Neuronal stem cell (in vitro differentiated cells): ENCODE data around the gene EIF3L.

Experiments used
- DNase-seq: peaks from one replicate; pipeline ENCODE4 v3.0.0-alpha.2; 2013; ENCODE audit warnings: low spot score
- H2AFZ ChIP-seq: one replicate; pipeline ENCODE4 v1.6.1; 2013; ENCODE audit warnings: mild to moderate bottlenecking, low read length, inconsistent platforms
- H2AK5ac ChIP-seq: 2 replicates; pipeline ENCODE4 v1.6.1; 2013; ENCODE audit warnings: low read depth, mild to moderate bottlenecking, inconsistent platforms, low read length, moderate library complexity, mixed read lengths
- H2BK120ac ChIP-seq: 2 replicates; pipeline ENCODE4 v1.6.1; 2013; ENCODE audit warnings: low read depth, mild to moderate bottlenecking, inconsistent platforms, low read length, moderate library complexity, mixed read lengths
- H2BK12ac ChIP-seq: one replicate; pipeline ENCODE4 v1.6.1; 2013; ENCODE audit warnings: low read length, inconsistent platforms
- H2BK15ac ChIP-seq: 2 replicates; pipeline ENCODE4 v1.6.1; 2013; ENCODE audit warnings: mild to moderate bottlenecking, low read length, inconsistent platforms, mixed read lengths
- H2BK5ac ChIP-seq: one replicate; pipeline ENCODE4 v1.6.1; 2013; ENCODE audit warnings: inconsistent platforms, mild to moderate bottlenecking, low read length, moderate library complexity
- H3K14ac ChIP-seq: one replicate; pipeline ENCODE4 v1.6.1; 2013; ENCODE audit warnings: low read length, inconsistent platforms
- H3K18ac ChIP-seq: 2 replicates; pipeline ENCODE4 v1.6.1; 2013; ENCODE audit warnings: low read length, inconsistent platforms
- H3K23ac ChIP-seq: 2 replicates; pipeline ENCODE4 v1.6.1; 2013; ENCODE audit warnings: low read depth, mild to moderate bottlenecking, mixed read lengths, low read length, inconsistent platforms; ENCODE audit not compliant: poor library complexity
- H3K27ac ChIP-seq: replicated peaks from 3 replicates; pipeline ENCODE4 v1.5.1; 2013; ENCODE audit warnings: low read length, inconsistent platforms
- H3K27me3 ChIP-seq, 3 experiments: 2 replicates each; pipeline ENCODE4 v1.6.1; 2013; ENCODE audit warnings: low read length in 3 of 3, mild to moderate bottlenecking in 2 of 3, inconsistent platforms in 1 of 3, low read depth in 1 of 3, mixed read lengths in 1 of 3, moderate library complexity in 1 of 3; ENCODE audit not compliant: control insufficient read depth in 3 of 3, insufficient read depth in 3 of 3
- H3K36me3 ChIP-seq, 2 donors: replicated peaks in 1 of 2; 2 replicates each; pipeline ENCODE4 v1.6.1; 2013; ENCODE audit warnings: low read length in 2 of 2; ENCODE audit not compliant: control insufficient read depth in 2 of 2, insufficient read depth in 2 of 2
- H3K4ac ChIP-seq: 2 replicates; pipeline ENCODE4 v1.6.1; 2013; ENCODE audit warnings: inconsistent platforms, mild to moderate bottlenecking, low read length, moderate library complexity
- H3K4me1 ChIP-seq, 2 donors: 1 replicate in 1 of 2; 2 replicates in 1 of 2; pipeline ENCODE4 v1.6.1; 2013; ENCODE audit warnings: low read length in 2 of 2, low read depth in 1 of 2; ENCODE audit not compliant: control insufficient read depth in 2 of 2, insufficient read depth in 1 of 2
- H3K4me2 ChIP-seq: one replicate; pipeline ENCODE4 v1.6.1; 2013; ENCODE audit warnings: mild to moderate bottlenecking, low read length, inconsistent platforms; ENCODE audit not compliant: insufficient read depth, poor library complexity, severe bottlenecking
- H3K4me3 ChIP-seq, 2 donors: 2 replicates each; pipeline ENCODE4 v1.5.1; 2013; ENCODE audit warnings: low read length in 2 of 2, mild to moderate bottlenecking in 2 of 2, inconsistent platforms in 1 of 2, moderate library complexity in 1 of 2
- H3K79me1 ChIP-seq: one replicate; pipeline ENCODE4 v1.6.1; 2013; ENCODE audit warnings: low read depth, mild to moderate bottlenecking, inconsistent platforms, low read length, moderate library complexity
- H3K9ac ChIP-seq: one replicate; pipeline ENCODE4 v1.6.1; 2013; ENCODE audit warnings: mild to moderate bottlenecking, low read depth, low read length, inconsistent platforms; ENCODE audit not compliant: poor library complexity
- H3K9me3 ChIP-seq, 2 donors: replicated peaks in 1 of 2; 2 replicates each; pipeline versions ENCODE3 to v1.6.1; 2013; ENCODE audit warnings: low read length in 2 of 2, mild to moderate bottlenecking in 2 of 2, inconsistent platforms in 1 of 2, low read depth in 1 of 2, mixed read lengths in 1 of 2, moderate library complexity in 1 of 2; ENCODE audit not compliant: control insufficient read depth in 2 of 2, insufficient read depth in 1 of 2
- H4K8ac ChIP-seq: one replicate; pipeline ENCODE4 v1.6.1; 2013; ENCODE audit warnings: low read depth, mild to moderate bottlenecking, inconsistent platforms, low read length, moderate library complexity
- H4K91ac ChIP-seq: one replicate; pipeline ENCODE4 v1.6.1; 2013; ENCODE audit warnings: low read length, low read depth, mild to moderate bottlenecking, inconsistent platforms; ENCODE audit not compliant: poor library complexity
- WGBS, 2 donors: extraction: QIAGEN DNeasy Blood & Tissue Kit; methylation state at CpG; one replicate each; pipeline ENCODE4 v1.1.7; 2013; ENCODE audit warnings: missing lambda C conversion rate in 2 of 2, mixed read lengths in 1 of 2; ENCODE audit not compliant: insufficient read length in 2 of 2, insufficient replicate concordance in 1 of 2; ENCODE audit errors: extremely low coverage in 2 of 2; 5-methylcytosine and 5-hydroxymethylcytosine counted together

Gene EIF3L

GRCh38 chr22:37924386-37925065 is 75.3 kb downstream of the EIF3L start:
- no peak for DNase-seq
- H3K4me1 ChIP-seq, result no peaks in the 10 kb centered on the region

GRCh38 chr22:37925330-37925729 is 76.1 kb downstream of the EIF3L start:
- Histone ChIP-seq H3K4me2 (no peak overlapping the region), H2AFZ (no peak overlapping the region), H3K4me1 (no peaks in the 10 kb centered on the region), H3K9ac (no peak overlapping the region), H3K4ac (no peak overlapping the region), H4K8ac (no peak overlapping the region), H3K79me1 (peaks cover 1% of the 10 kb centered on the region), H3K27me3 (no peaks in the 10 kb centered on the region), H2BK12ac (no peak overlapping the region), H3K4me3 (no peak overlapping the region), H3K27ac (no peak overlapping the region), H2BK120ac (no peak overlapping the region), H2BK15ac (no peak overlapping the region), H2BK5ac (no peak overlapping the region), H2AK5ac (no peak overlapping the region), H4K91ac (no peak overlapping the region), H3K36me3 (peaks cover 20 to 62% of the 10 kb centered on the region in 2 donors), H3K14ac (no peak overlapping the region), H3K23ac (no peak overlapping the region), H3K18ac (no peak overlapping the region), H3K9me3 (no peaks in the 10 kb centered on the region)
- no peak for DNase-seq
- WGBS, 2 donors, result no CpG with 5 or more reads among the region's 3 CpGs

More at GRCh38 chr22:37924386-37925065, 75.3 kb downstream of the EIF3L start:
- H2BK120ac ChIP-seq, result no peak overlapping the region
- H2BK15ac ChIP-seq, result no peak overlapping the region
- H3K4me2 ChIP-seq, result no peak overlapping the region
- H3K4ac ChIP-seq, result no peak overlapping the region
- no peak overlapping the region for H2BK5ac ChIP-seq
- H3K9me3 ChIP-seq, result no peaks in the 10 kb centered on the region
- no CpG with 5 or more reads among the region's 18 CpGs for WGBS, 2 donors
- no peaks in the 10 kb centered on the region for H3K27me3 ChIP-seq
- H4K91ac ChIP-seq, result no peak overlapping the region
- H4K8ac ChIP-seq, result no peak overlapping the region
- H2BK12ac ChIP-seq, result no peak overlapping the region
- H3K27ac ChIP-seq, result no peak overlapping the region
- peak overlapping the region; percentile 54 for H2AK5ac ChIP-seq
- no peak overlapping the region for H3K18ac ChIP-seq
- H3K23ac ChIP-seq, result no peak overlapping the region
- no peak overlapping the region for H2AFZ ChIP-seq
- peaks cover 1% of the 10 kb centered on the region for H3K79me1 ChIP-seq
- peaks cover 20 to 64% of the 10 kb centered on the region in 2 donors for H3K36me3 ChIP-seq
- no peak overlapping the region for H3K4me3 ChIP-seq
- H3K9ac ChIP-seq, result no peak overlapping the region
- H3K14ac ChIP-seq, result no peak overlapping the region

GRCh38 chr22:37925767-37926166 is 76.5 kb downstream of the EIF3L start:
- Histone ChIP-seq H3K4me1 (no peaks in the 10 kb centered on the region), H2AK5ac (no peak overlapping the region), H2BK15ac (no peak overlapping the region), H3K27me3 (no peaks in the 10 kb centered on the region), H2BK12ac (no peak overlapping the region), H3K79me1 (peaks cover 1% of the 10 kb centered on the region), H2AFZ (no peak overlapping the region), H2BK5ac (no peak overlapping the region), H3K18ac (no peak overlapping the region), H4K91ac (no peak overlapping the region), H4K8ac (no peak overlapping the region), H3K9me3 (no peaks in the 10 kb centered on the region), H3K14ac (no peak overlapping the region), H3K4ac (no peak overlapping the region), H3K36me3 (peaks cover 20 to 66% of the 10 kb centered on the region in 2 donors), H3K27ac (no peak overlapping the region), H3K9ac (peak overlapping the region; percentile 44), H2BK120ac (no peak overlapping the region), H3K4me3 (no peak overlapping the region), H3K4me2 (no peak overlapping the region), H3K23ac (no peak overlapping the region)
- no peak for DNase-seq
- no CpG with 5 or more reads among the region's 15 CpGs for WGBS, 2 donors

GRCh38 chr22:37926358-37926757 is 77.1 kb downstream of the EIF3L start:
- Histone ChIP-seq H4K8ac (no peak overlapping the region), H2BK15ac (no peak overlapping the region), H2AK5ac (no peak overlapping the region), H2AFZ (no peak overlapping the region), H3K4ac (no peak overlapping the region), H3K4me2 (no peak overlapping the region), H2BK5ac (peak overlapping the region; percentile 13), H3K4me3 (peak overlapping the region in 1 of 2 donors; percentile 48), H3K23ac (no peak overlapping the region), H3K79me1 (peaks cover 1% of the 10 kb centered on the region), H3K27me3 (no peaks in the 10 kb centered on the region), H2BK120ac (no peak overlapping the region), H3K4me1 (no peaks in the 10 kb centered on the region), H3K18ac (no peak overlapping the region), H2BK12ac (no peak overlapping the region), H3K9me3 (no peaks in the 10 kb centered on the region), H3K36me3 (peaks cover 20 to 65% of the 10 kb centered on the region in 2 donors), H3K14ac (no peak overlapping the region), H4K91ac (no peak overlapping the region), H3K9ac (no peak overlapping the region), H3K27ac (no peak overlapping the region)
- no CpG with 5 or more reads among the region's 7 CpGs for WGBS, 2 donors
- no peak for DNase-seq
